Measurements from ENCODE around the gene WDR77. TPM values are rescaled to one million over a fixed set of nuclear protein-coding genes. Genes with fewer than 3 reads are reported as not detected.

Gene WDR77
- polyA plus RNA-seq, 3 donors from 2014 or later, result 33.6 to 37.9 (median 36.3) TPM

DNA sequence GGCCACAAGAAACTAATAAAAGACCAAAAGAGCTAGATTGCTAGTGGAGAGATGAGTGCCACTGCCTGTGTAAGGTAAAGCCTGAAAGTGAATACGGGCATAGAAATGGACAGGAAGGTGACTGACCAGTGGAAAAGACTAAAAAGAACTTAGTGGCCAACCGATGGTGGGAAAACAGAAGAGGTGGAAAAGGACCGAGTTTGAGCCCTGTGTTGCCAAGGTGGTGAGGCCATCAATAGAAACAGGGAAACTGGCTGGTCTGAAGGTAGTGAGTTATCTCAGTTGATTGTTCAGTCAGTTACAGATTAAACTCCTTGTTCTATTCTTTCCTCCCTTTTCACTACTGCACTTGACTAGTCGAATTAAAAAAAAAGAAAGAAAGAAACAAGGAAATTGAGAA, 2.5 kb downstream of the WDR77 start:
- H3K4me1 Mint-ChIP-seq, result peaks cover 46 to 74% of the 10 kb centered on the region in 2 donors
- peaks cover 0 to 2% (median 0%) of the 10 kb centered on the region in 6 donors for H3K9me3 Mint-ChIP-seq
- peak overlapping the region in 2 of 5 donors; percentile 20 to 39 for H3K4me3 Mint-ChIP-seq
- peaks cover 4 to 7% (median 6%) of the 10 kb centered on the region in 3 donors for H3K27me3 Mint-ChIP-seq (ENCODE audit: low read depth in 3 of 3)
- H3K36me3 Mint-ChIP-seq, result peaks cover 22 to 53% (median 24%) of the 10 kb centered on the region in 3 donors
- no peak for DNase-seq
- H3K27ac Mint-ChIP-seq, result peak overlapping the region in 2 of 6 donors; percentile 58 to 61

DNA sequence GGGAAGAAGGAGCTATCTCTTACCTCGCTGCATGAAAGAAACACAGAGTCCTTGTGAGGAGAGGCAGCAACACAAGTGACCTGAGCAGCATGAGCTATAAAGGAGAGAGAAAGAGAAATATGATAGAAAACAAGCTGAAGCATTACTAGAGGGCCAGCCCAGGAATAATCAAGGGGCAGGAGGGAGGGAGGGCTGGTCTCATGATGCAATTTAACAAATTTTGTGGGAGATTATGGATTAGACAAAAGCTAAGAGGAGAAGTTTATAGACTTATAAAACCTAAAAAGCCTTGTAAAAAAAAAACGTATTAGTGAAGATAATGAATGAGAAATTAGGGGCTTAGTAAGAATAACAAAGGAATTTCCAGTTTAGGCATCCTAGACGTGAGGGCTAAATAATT, 5.0 kb downstream of the WDR77 start:
- Mint-ChIP-seq H3K27ac (peak overlapping the region in 2 of 6 donors; percentile 2 to 31), H3K4me1 (peaks cover 20 to 49% of the 10 kb centered on the region in 2 donors), H3K4me3 (no peak overlapping the region), H3K36me3 (peaks cover 23 to 57% (median 23%) of the 10 kb centered on the region in 3 donors), H3K27me3 (ENCODE audit: low read depth in 3 of 3) (peaks cover under 1 to 3% (median 2%) of the 10 kb centered on the region in 3 donors), H3K9me3 (no peaks in the 10 kb centered on the region)
- no peak for DNase-seq

DNA sequence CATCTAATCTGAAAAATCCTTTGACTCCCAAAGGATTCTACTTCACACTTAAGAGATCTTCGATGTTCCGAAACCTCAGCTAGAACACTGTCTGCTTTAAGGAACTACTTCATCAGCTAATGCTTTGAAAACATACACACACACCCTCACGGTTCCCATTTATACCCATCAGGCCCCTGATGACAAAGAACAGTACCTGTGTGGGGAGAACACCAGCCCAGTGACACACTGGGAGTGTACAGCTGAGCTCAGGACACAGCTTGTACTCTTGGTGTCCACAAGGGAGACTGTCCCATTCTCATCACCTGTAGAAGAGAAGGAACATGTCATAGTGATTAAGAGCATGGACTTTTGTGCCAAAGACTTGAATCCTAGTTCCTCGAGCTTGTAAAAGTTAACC, 6.6 kb downstream of the WDR77 start:
- H3K27me3 Mint-ChIP-seq (ENCODE audit: low read depth in 3 of 3), result peaks cover 0 to 2% (median 1%) of the 10 kb centered on the region in 3 donors
- H3K9me3 Mint-ChIP-seq, result no peaks in the 10 kb centered on the region
- peaks cover 8 to 34% of the 10 kb centered on the region in 2 donors for H3K4me1 Mint-ChIP-seq
- H3K4me3 Mint-ChIP-seq, result no peak overlapping the region
- no peak for DNase-seq
- H3K27ac Mint-ChIP-seq, result peak overlapping the region in 1 of 6 donors; percentile 18
- peaks cover 23 to 62% (median 23%) of the 10 kb centered on the region in 3 donors for H3K36me3 Mint-ChIP-seq

DNA sequence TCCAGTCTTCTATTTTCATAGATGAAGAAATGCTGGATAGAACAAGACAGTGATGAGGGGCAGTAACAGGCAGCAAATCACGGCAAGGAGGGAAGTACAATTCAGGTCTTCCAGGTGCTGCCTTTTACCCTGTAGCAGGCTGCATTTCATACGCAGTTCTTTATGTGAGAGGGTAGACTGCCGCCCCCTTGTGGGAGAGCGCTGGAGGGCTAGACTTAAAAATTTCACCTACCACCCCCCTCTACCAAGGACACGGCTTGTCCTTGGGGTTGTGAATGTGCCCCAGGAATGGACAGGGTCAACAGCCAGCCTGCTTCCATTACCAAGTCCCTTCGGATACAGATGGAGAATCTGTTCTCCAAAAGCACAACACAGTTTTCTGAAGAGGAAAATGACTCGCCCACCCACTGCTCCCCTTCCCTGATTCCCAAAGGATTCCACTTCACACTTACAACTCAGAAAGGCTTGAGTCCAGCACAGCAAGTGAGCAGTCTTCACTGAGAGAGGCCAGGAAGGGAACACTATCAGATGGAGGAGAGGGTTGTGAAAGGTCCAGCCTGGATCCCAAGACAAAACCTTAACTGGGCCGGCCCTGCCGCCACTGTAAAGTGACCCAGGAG, 7.4 kb downstream of the WDR77 start:
- Mint-ChIP-seq H3K27me3 (ENCODE audit: low read depth in 3 of 3) (peaks cover 0 to 2% (median 1%) of the 10 kb centered on the region in 3 donors), H3K36me3 (peaks cover 23 to 66% (median 23%) of the 10 kb centered on the region in 3 donors), H3K4me3 (no peak overlapping the region), H3K27ac (peak overlapping the region in 1 of 6 donors; percentile 44), H3K4me1 (peaks cover 3 to 27% of the 10 kb centered on the region in 2 donors), H3K9me3 (no peaks in the 10 kb centered on the region)
- peak in 2 of 3 donors; percentile 26 to 31 for DNase-seq

DNA sequence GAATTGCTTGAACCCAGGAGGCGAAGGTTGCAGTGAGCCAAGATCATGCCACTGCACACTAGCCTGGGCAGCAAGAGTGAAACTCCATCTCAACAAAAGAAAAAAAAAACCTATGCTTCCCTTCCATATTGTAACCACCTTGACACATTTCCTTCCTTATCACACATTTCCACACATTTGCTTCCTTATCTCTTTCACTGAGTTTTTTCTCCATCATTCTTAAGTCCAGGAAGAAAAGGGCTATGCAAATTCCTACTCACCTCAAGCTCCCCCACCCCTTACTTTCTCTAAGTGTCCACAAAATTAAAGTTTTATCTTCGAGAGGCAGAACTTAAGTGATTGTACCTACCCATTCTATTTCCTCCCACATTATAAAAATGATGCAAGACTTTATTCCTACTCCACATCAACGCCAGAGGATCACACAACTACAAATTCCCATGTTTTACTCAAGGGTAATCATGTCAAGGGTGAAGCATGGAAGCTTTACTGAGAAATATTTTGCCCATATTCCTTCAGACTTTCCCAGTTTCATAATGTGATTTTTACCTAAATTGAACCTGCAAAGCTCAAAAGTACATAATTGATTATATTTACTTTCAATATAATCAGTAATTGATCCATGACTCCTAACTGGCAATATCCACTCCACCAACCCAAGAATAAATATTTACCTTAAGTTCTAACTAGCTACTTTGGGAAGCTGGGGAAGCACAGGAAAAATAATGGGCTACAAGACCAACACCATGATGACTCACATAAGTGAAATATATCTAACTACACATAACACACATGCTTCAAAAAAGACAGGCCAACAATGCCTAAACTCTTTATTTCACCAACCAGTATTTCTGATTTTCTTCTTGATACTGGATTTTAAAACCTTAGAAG, 9.3 kb downstream of the WDR77 start:
- peaks cover 0 to 2% (median 1%) of the 10 kb centered on the region in 3 donors for H3K27me3 Mint-ChIP-seq (ENCODE audit: low read depth in 3 of 3)
- no peaks in the 10 kb centered on the region for H3K9me3 Mint-ChIP-seq
- no peak overlapping the region for H3K27ac Mint-ChIP-seq
- H3K4me1 Mint-ChIP-seq, result peaks cover 0 to 12% of the 10 kb centered on the region in 2 donors
- peaks cover 17 to 55% (median 23%) of the 10 kb centered on the region in 3 donors for H3K36me3 Mint-ChIP-seq
- no peak for DNase-seq
- no peak overlapping the region for H3K4me3 Mint-ChIP-seq

DNA sequence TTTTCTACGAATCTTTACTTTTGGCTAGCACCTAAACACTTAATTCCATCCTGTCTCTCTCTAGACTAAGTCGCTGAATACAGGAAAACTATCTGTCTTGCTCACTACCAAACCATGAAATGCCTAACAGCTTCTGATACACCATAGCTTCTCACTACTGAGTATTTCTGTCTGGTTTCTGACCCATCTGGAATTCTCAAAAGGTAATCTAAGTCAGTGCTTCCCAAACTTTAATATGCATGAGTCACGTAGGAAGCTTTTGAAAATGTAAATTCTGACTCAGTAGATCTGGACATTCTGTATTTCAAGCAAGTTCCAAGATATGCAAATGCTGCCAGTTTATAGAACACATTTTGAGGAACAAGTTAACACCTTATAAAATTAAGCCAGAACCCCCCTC, 12.3 kb downstream of the WDR77 start:
- peaks cover 1 to 3% (median 2%) of the 10 kb centered on the region in 3 donors for H3K27me3 Mint-ChIP-seq (ENCODE audit: low read depth in 3 of 3)
- no peak overlapping the region for H3K4me3 Mint-ChIP-seq
- no peaks in the 10 kb centered on the region for H3K4me1 Mint-ChIP-seq
- no peaks in the 10 kb centered on the region for H3K9me3 Mint-ChIP-seq
- peaks cover 6 to 25% (median 12%) of the 10 kb centered on the region in 3 donors for H3K36me3 Mint-ChIP-seq
- DNase-seq, result no peak
- H3K27ac Mint-ChIP-seq, result peak overlapping the region in 3 of 6 donors; percentile 20 to 55 (median 44)

DNA sequence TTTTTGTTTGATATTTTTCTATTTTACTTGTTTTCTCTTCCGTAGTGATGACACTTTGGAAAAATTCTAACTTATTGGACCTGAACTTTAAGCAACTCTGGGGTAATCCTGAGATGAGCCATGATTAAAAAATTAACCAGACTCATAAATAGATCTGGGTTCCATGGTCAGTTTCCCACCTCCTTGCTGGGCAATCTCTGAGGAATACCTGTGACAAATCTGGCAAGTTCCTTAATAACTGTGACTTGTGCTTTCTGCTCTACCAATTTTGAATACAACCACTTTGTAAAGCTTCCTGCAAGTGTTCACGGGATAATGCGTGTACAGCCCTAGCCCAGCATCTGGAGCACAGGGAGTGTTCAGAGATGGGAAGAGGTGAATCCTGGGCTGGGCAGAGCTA, 24.8 kb downstream of the WDR77 start:
- H3K27ac Mint-ChIP-seq, result no peak overlapping the region
- no peak for DNase-seq
- peaks cover 0 to 3% (median 0%) of the 10 kb centered on the region in 3 donors for H3K36me3 Mint-ChIP-seq
- H3K27me3 Mint-ChIP-seq (ENCODE audit: low read depth in 3 of 3), result peaks cover 2 to 15% (median 7%) of the 10 kb centered on the region in 3 donors
- H3K4me3 Mint-ChIP-seq, result no peak overlapping the region
- H3K9me3 Mint-ChIP-seq, result no peaks in the 10 kb centered on the region
- no peaks in the 10 kb centered on the region for H3K4me1 Mint-ChIP-seq

DNA sequence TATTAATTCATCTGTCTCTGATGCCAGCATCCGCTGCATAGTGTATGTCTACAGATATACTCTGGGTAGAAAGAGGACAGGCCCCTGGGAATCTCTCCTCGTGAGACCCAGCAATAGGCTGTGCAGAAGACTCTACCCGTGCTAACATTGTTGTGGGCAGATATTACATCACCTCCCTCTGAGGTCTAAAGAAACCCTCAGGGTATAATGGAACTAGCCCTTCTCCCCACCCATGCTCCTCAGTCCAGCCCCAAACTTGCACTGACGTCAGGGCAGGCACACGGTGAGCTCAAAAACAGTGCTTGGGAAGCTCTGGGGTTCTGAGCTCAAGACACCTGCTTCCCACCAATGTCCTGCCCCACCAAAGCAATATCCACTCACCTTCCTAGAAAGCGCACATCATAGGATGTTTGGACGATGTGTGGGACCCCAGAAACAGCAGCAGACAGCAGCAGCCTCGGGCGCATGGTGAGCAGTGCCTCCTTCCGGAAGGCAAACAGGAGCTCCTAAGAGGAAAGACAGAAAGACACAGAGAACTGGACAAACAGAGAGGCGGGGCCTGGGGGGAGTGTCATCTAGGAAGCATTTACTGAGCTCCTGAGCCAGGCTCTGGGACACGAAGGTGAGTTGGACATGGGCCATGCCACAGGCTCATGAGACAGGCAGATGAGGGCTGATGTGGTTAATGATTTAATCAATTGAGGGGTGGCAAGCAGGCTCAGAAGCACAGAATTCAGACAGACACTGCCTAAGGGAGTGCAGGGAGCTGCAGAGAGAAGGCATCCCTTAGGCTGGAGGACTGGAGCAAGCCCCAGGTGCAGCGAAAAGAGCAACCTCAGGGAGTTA, 26.3 kb downstream of the WDR77 start:
- Mint-ChIP-seq H3K9me3 (no peaks in the 10 kb centered on the region), H3K36me3 (peaks cover 0 to 7% (median 0%) of the 10 kb centered on the region in 3 donors), H3K27ac (no peak overlapping the region), H3K27me3 (ENCODE audit: low read depth in 3 of 3) (peaks cover 4 to 16% (median 6%) of the 10 kb centered on the region in 3 donors), H3K4me3 (no peak overlapping the region), H3K4me1 (no peaks in the 10 kb centered on the region)
- no peak for DNase-seq

DNA sequence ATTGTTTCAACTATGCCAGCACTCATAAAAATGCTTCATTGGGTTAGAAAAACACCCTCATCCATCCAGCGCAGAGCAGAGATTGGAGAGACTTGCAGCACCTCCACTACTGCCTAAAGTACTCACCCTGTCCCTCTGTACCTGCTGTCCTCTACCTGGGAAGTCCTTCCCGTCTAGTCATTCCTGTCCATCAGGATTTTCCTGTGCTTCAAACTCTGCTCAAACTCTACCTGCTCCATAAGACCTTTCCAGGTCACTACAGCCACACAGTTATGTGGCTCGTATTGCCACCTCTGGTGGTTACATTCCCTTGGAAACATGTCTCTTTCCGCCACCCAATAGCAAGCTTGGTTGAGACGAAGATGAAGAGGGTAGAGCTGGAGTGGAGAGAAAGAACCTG, 28.7 kb downstream of the WDR77 start:
- no peak overlapping the region for H3K27ac Mint-ChIP-seq
- H3K4me3 Mint-ChIP-seq, result no peak overlapping the region
- H3K36me3 Mint-ChIP-seq, result peaks cover 0 to 7% (median 0%) of the 10 kb centered on the region in 3 donors
- H3K4me1 Mint-ChIP-seq, result no peaks in the 10 kb centered on the region
- H3K9me3 Mint-ChIP-seq, result no peaks in the 10 kb centered on the region
- peaks cover 2 to 8% (median 4%) of the 10 kb centered on the region in 3 donors for H3K27me3 Mint-ChIP-seq (ENCODE audit: low read depth in 3 of 3)
- no peak for DNase-seq

DNA sequence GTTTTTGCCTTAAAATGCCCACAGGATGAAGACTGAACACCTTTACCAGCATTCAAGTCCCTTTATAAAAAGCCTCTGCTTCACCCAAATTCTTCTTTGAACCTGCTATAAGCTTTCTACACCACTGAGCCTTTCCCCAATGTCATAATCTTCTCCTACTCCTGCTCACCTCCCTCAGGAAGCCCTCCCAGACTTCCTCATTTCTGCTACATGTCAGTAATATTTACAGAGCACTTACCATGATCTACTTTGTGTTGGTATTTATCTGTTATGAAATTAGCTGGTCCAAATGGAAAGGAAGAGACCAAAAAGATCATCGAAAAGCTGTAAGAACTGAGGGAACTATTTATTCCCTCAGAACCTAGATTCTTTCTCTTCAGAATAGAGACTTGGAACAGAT, 30.0 kb downstream of the WDR77 start:
- Mint-ChIP-seq H3K9me3 (no peaks in the 10 kb centered on the region), H3K27me3 (ENCODE audit: low read depth in 3 of 3) (peaks cover 2 to 5% (median 4%) of the 10 kb centered on the region in 3 donors), H3K36me3 (peaks cover 0 to 5% (median under 1%) of the 10 kb centered on the region in 3 donors), H3K4me3 (no peak overlapping the region), H3K27ac (no peak overlapping the region), H3K4me1 (no peaks in the 10 kb centered on the region)
- DNase-seq, result no peak

DNA sequence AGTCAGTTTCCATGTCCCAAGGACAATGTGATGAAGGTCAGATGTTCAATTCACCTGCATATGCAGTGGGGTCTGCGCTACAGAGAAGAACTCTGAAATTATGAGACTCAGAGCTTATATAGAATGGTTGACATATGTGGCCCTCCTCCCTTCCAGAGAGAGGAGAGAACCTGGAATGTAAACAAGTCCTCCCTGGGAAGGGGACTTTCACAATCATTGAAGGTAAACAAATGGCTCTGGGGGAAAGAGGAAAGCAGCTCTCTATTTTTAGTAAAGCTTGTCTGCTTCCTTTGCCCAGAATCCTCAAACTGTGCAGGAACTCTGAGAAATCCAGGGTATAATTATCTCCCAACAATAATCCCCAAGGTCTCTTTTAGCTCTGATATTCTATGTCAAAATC, 31.3 kb downstream of the WDR77 start:
- Mint-ChIP-seq H3K4me1 (no peaks in the 10 kb centered on the region), H3K4me3 (no peak overlapping the region), H3K36me3 (peaks cover 0 to 7% (median 6%) of the 10 kb centered on the region in 3 donors), H3K9me3 (no peaks in the 10 kb centered on the region), H3K27me3 (ENCODE audit: low read depth in 3 of 3) (peaks cover under 1 to 7% (median 4%) of the 10 kb centered on the region in 3 donors), H3K27ac (no peak overlapping the region)
- no peak for DNase-seq

DNA sequence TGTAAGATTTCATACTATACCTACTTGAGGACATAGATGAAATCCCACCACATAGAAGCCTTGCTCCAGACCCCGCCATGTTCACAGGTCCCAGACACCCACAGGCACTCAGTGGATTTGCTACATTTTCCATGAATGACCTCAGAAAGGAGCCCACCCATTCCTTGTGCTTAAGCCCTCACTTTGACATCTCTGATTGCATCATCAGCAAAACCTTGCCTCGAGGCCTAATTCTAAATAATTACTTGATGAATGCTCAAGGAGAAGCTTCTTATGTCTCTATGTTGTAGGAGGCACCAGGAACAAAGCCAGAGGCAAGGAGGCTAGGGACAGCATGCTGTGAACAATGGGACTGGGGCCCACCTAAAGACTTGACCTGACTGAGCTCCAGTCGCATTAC, 33.6 kb downstream of the WDR77 start:
- H3K4me1 Mint-ChIP-seq, result no peaks in the 10 kb centered on the region
- peaks cover 0 to 8% (median 4%) of the 10 kb centered on the region in 3 donors for H3K27me3 Mint-ChIP-seq (ENCODE audit: low read depth in 3 of 3)
- no peak overlapping the region for H3K27ac Mint-ChIP-seq
- no peak overlapping the region for H3K4me3 Mint-ChIP-seq
- H3K9me3 Mint-ChIP-seq, result no peaks in the 10 kb centered on the region
- DNase-seq, result no peak
- peaks cover 0 to 7% (median 6%) of the 10 kb centered on the region in 3 donors for H3K36me3 Mint-ChIP-seq

DNA sequence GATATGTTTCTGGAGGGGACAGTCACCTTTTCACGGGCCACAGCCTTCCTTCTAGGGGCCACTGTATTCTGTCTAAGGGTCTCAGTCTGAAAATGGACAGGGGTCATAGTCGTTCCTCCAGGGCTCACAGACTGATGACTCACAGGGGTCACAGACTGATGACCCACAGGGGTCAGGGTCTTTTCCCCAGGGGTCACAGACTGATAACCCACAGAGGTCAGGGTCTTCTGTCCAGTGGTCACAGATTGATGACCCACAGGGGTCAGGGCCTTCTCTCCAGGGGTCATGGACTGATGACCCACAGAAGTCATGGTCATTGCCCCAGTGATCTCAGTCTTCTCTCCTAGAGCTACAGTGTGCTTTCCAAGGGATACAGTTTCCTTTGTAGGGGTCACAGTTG, 34.3 kb downstream of the WDR77 start:
- Mint-ChIP-seq H3K4me3 (no peak overlapping the region), H3K4me1 (no peaks in the 10 kb centered on the region), H3K27ac (no peak overlapping the region), H3K9me3 (no peaks in the 10 kb centered on the region), H3K27me3 (ENCODE audit: low read depth in 3 of 3) (peaks cover 1 to 11% (median 8%) of the 10 kb centered on the region in 3 donors), H3K36me3 (peaks cover 0 to 7% (median 6%) of the 10 kb centered on the region in 3 donors)
- no peak for DNase-seq
